ENCODE measurements around the gene JAZF1. TPM values are rescaled to one million over a fixed set of nuclear protein-coding genes. Genes with fewer than 3 reads are reported as not detected.

The JAZF1 gene
- total RNA-seq, 1 donor from 2014 or later, result 6.4 TPM

DNA sequence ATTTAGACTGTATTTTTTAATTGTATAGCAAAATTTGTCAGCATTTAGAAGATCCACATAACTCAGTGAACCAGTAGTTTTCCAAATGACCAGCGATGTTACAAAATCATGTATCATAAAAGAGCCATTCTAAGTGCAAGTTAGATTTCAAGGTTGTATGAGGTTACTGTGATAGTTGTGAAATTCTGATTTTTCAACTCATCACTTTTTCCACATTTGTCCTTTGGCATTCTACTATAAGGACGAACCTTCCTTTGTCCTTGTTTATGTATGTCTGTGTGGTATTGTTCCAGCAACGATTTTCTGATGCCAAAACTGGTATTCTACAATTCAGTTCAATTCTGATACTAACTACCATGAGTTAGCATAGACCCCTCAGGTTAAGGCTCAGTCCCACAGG lies 376.5 kb downstream of the JAZF1 start:
- DNase-seq (ENCODE audit: low spot score, unreplicated experiment), result no peak
- no peak overlapping the region for H3K4me3 Mint-ChIP-seq (ENCODE audit: low read depth)
- no peak overlapping the region for H3K27ac Mint-ChIP-seq
- peaks cover 2% of the 10 kb centered on the region for H3K36me3 Mint-ChIP-seq (ENCODE audit: insufficient read depth)
- H3K9me3 Mint-ChIP-seq (ENCODE audit: low read depth), result no peaks in the 10 kb centered on the region
- H3K4me1 Mint-ChIP-seq (ENCODE audit: low read depth), result no peaks in the 10 kb centered on the region
- TF ChIP-seq, protein P1, sequence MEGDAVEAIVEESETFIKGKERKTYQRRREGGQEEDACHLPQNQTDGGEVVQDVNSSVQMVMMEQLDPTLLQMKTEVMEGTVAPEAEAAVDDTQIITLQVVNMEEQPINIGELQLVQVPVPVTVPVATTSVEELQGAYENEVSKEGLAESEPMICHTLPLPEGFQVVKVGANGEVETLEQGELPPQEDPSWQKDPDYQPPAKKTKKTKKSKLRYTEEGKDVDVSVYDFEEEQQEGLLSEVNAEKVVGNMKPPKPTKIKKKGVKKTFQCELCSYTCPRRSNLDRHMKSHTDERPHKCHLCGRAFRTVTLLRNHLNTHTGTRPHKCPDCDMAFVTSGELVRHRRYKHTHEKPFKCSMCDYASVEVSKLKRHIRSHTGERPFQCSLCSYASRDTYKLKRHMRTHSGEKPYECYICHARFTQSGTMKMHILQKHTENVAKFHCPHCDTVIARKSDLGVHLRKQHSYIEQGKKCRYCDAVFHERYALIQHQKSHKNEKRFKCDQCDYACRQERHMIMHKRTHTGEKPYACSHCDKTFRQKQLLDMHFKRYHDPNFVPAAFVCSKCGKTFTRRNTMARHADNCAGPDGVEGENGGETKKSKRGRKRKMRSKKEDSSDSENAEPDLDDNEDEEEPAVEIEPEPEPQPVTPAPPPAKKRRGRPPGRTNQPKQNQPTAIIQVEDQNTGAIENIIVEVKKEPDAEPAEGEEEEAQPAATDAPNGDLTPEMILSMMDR (IDR thresholded peaks at IDR 0.05; ENCODE audit: unreplicated experiment), result no peak
- no peaks in the 10 kb centered on the region for H3K27me3 Mint-ChIP-seq

- TF ChIP-seq, protein P1 (IDR thresholded peaks at IDR 0.05; ENCODE audit: unreplicated experiment), result no peak
- Mint-ChIP-seq H3K9me3 (ENCODE audit: low read depth) (no peaks in the 10 kb centered on the region), H3K27ac (no peak overlapping the region), H3K36me3 (ENCODE audit: insufficient read depth) (peaks cover 5% of the 10 kb centered on the region), H3K4me3 (ENCODE audit: low read depth) (no peak overlapping the region), H3K27me3 (no peaks in the 10 kb centered on the region), H3K4me1 (ENCODE audit: low read depth) (no peaks in the 10 kb centered on the region)
- DNase-seq (ENCODE audit: low spot score, unreplicated experiment), result no peak
These were observed 377.6 kb downstream of the JAZF1 start for GRCh38 chr7:27802999-27803398.

- Mint-ChIP-seq H3K4me3 (ENCODE audit: low read depth) (no peak overlapping the region), H3K27ac (no peak overlapping the region), H3K27me3 (no peaks in the 10 kb centered on the region), H3K4me1 (ENCODE audit: low read depth) (no peaks in the 10 kb centered on the region), H3K9me3 (ENCODE audit: low read depth) (no peaks in the 10 kb centered on the region), H3K36me3 (ENCODE audit: insufficient read depth) (peaks cover 17% of the 10 kb centered on the region)
- DNase-seq (ENCODE audit: low spot score, unreplicated experiment), result no peak
- TF ChIP-seq, protein P1 (IDR thresholded peaks at IDR 0.05; ENCODE audit: unreplicated experiment), result no peak
These were observed 381.4 kb downstream of the JAZF1 start for GRCh38 chr7:27799212-27799611.

DNA sequence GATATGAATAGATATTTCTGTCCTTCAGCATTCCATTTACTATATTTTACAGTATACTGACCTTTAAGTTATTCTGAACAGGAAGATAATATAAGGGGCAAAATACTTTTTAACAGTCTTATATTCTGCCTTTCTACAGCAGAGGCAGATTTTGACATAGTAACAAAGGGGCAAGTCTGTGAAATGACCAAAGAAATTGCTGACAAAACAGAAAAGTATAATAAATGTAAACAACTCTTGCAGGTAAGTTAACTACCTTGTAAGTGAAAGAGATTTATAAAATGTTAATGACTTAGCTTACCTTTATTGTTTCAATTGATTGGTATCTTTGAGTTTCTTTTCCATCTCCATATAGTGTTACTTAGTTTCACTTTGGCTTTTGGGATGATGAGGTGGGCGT lies 384.6 kb downstream of the JAZF1 start:
- no peak for DNase-seq (ENCODE audit: low spot score, unreplicated experiment)

GRCh38 chr7:27793780-27794179 lies 386.8 kb downstream of the JAZF1 start:
- no peaks in the 10 kb centered on the region for H3K4me1 Mint-ChIP-seq (ENCODE audit: low read depth)
- H3K27ac Mint-ChIP-seq, result no peak overlapping the region
- DNase-seq (ENCODE audit: low spot score, unreplicated experiment), result no peak
- H3K27me3 Mint-ChIP-seq, result no peaks in the 10 kb centered on the region
- TF ChIP-seq, protein P1 (IDR thresholded peaks at IDR 0.05; ENCODE audit: unreplicated experiment), result no peak
- peaks cover 31% of the 10 kb centered on the region for H3K36me3 Mint-ChIP-seq (ENCODE audit: insufficient read depth)
- H3K4me3 Mint-ChIP-seq (ENCODE audit: low read depth), result no peak overlapping the region
- no peaks in the 10 kb centered on the region for H3K9me3 Mint-ChIP-seq (ENCODE audit: low read depth)

More for the DNA sequence above, 384.6 kb downstream of the JAZF1 start:
- H3K4me1 Mint-ChIP-seq (ENCODE audit: low read depth), result no peaks in the 10 kb centered on the region
- H3K27me3 Mint-ChIP-seq, result no peaks in the 10 kb centered on the region
- H3K27ac Mint-ChIP-seq, result no peak overlapping the region
- H3K4me3 Mint-ChIP-seq (ENCODE audit: low read depth), result no peak overlapping the region
- H3K36me3 Mint-ChIP-seq (ENCODE audit: insufficient read depth), result peaks cover 30% of the 10 kb centered on the region
- H3K9me3 Mint-ChIP-seq (ENCODE audit: low read depth), result no peaks in the 10 kb centered on the region
- TF ChIP-seq, protein P1 (IDR thresholded peaks at IDR 0.05; ENCODE audit: unreplicated experiment), result no peak

All from progenitor cell of endocrine pancreas (in vitro differentiated cells).